T follicular helper cell (primary cell): ENCODE measurements around the gene IGSF3.
"Not testable (repeated sequence)": the region's sequence is repeated elsewhere in the genome, so short reads cannot be mapped to it uniquely, and the experiment has no call there.

ENCODE experiments used
- DNase-seq: peaks from one replicate; pipeline ENCODE4 v3.0.0-alpha.2; 2020; ENCODE audit warnings: low read depth

Gene IGSF3

GRCh38 chr1:116574581-116575291 lies 92.8 kb downstream of the IGSF3 start:
- peak; percentile 31 for DNase-seq

- DNase-seq = no peak
These were observed 94.0 kb downstream of the IGSF3 start for GRCh38 chr1:116573431-116574095.

GRCh38 chr1:116572771-116573430 lies 94.6 kb downstream of the IGSF3 start:
- no peak for DNase-seq

- DNase-seq = no peak
These were observed 95.4 kb downstream of the IGSF3 start for GRCh38 chr1:116572099-116572498.

- DNase-seq = no peak
These were observed 96.2 kb downstream of the IGSF3 start for GRCh38 chr1:116571215-116571919.

GRCh38 chr1:116570358-116571214 lies 96.9 kb downstream of the IGSF3 start, which contains the start of gene CD58:
CD58 (minus strand) TSS chr1:116571026; CDS start chr1:116570972, 54 bp downstream.
- peak; percentile 58 for DNase-seq

GRCh38 chr1:116569776-116570357 lies 97.7 kb downstream of the IGSF3 start:
- DNase-seq = peak; percentile 25

- no peak for DNase-seq
These were observed 98.2 kb downstream of the IGSF3 start for GRCh38 chr1:116569381-116569670.

GRCh38 chr1:116568662-116569380 lies 98.7 kb downstream of the IGSF3 start:
- no peak for DNase-seq

- no peak for DNase-seq
These were observed 99.5 kb downstream of the IGSF3 start for GRCh38 chr1:116567790-116568661.

- DNase-seq = no peak
These were observed 102.3 kb downstream of the IGSF3 start for GRCh38 chr1:116565222-116565621.

GRCh38 chr1:116564426-116564825 lies 103.1 kb downstream of the IGSF3 start:
- DNase-seq = no peak

GRCh38 chr1:116562465-116562864 lies 105.1 kb downstream of the IGSF3 start:
- not testable (repeated sequence) for DNase-seq

GRCh38 chr1:116561563-116561962 lies 106.0 kb downstream of the IGSF3 start:
- no peak for DNase-seq

GRCh38 chr1:116560704-116561490 lies 106.6 kb downstream of the IGSF3 start:
- DNase-seq = no peak

- DNase-seq = no peak
These were observed 108.2 kb downstream of the IGSF3 start for GRCh38 chr1:116559304-116559761.

GRCh38 chr1:116558571-116558970 lies 109.0 kb downstream of the IGSF3 start:
- DNase-seq = no peak

- no peak for DNase-seq
These were observed 109.4 kb downstream of the IGSF3 start for GRCh38 chr1:116558140-116558549.
